HepG2 (cell line): ENCODE results near the gene CDK7. TPM values are rescaled to one million over a fixed set of nuclear protein-coding genes. Genes with fewer than 3 reads are reported as not detected.

Experiments used
- CHD2 ChIP-seq: IDR thresholded peaks from 2 replicates; pipeline ENCODE4 v1.6.1; 2011; ENCODE audit warnings: low read depth, low read length, improper control_type of control experiment
- FLYWCH1 ChIP-seq: sonication (generic); formaldehyde crosslinking; IDR thresholded peaks from 2 replicates; pipeline ENCODE4 v1.8.1; 2023; ENCODE audit warnings: mild to moderate bottlenecking, missing genetic modification reagents
- RARG ChIP-seq: sonication (generic); formaldehyde crosslinking; IDR thresholded peaks from 2 replicates; pipeline ENCODE4 v1.4.0; 2020; ENCODE audit warnings: low read depth, mild to moderate bottlenecking, missing genetic modification reagents
- SALL2 ChIP-seq: sonication (generic); formaldehyde crosslinking; IDR thresholded peaks from 2 replicates; pipeline ENCODE4 v1.8.1; 2023; ENCODE audit warnings: mild to moderate bottlenecking, missing genetic modification reagents, inconsistent platforms
- ZNF878 ChIP-seq: sonication (generic); formaldehyde crosslinking; IDR thresholded peaks from 2 replicates; pipeline ENCODE4 v1.8.1; 2023; ENCODE audit warnings: mild to moderate bottlenecking, missing genetic modification reagents, moderate library complexity
- polyA plus RNA-seq, 8 experiments: library from polyadenylated mRNA; depleted of rRNA in 3 of 8; stranded (reverse) in 7 of 8; unstranded in 1 of 8; fragments of >200 nt; fragmentation: Illumina TruSeq in 4 of 8; extraction: Trizol in 4 of 8; gene quantifications; 2 replicates each; pipeline versions ENCODE4 v1.2.1 to v1.2.3, GENCODE V29; 2011 to 2016; ENCODE audit warnings: low read depth in 4 of 8, missing spikeins in 1 of 8, mixed read lengths in 1 of 8; ENCODE audit not compliant: insufficient read depth in 1 of 8
- total RNA-seq, 5 experiments: library from RNA; depleted of rRNA; stranded (reverse); fragments of >200 nt; fragmentation: Illumina TruSeq; extraction: Trizol; gene quantifications; 2 replicates each; pipeline ENCODE4 v1.2.3, GENCODE V29; 2016; ENCODE audit warnings: low read depth in 1 of 5
- TF ChIP-seq, protein P1 (sequence below): sonication (generic); formaldehyde crosslinking; IDR thresholded peaks from 2 replicates; pipeline ENCODE4 v1.4.0; 2020; ENCODE audit warnings: missing genetic modification reagents
- TF ChIP-seq, protein P2 (sequence below): IDR thresholded peaks from 2 replicates; pipeline ENCODE4 v1.6.1; 2016; ENCODE audit warnings: mild to moderate bottlenecking, missing biosample characterization, missing genetic modification reagents
- TF ChIP-seq, protein P3 (sequence below): fragments of 450-650 bp; IDR thresholded peaks from 2 replicates; pipeline ENCODE4 v1.6.1; 2017

CDK7 gene
- total and polyA plus RNA-seq, 2 of the 13 experiments (the other 11 are each of a cell fraction or from before 2014, with no cell fraction given): 41.2 to 54.9 TPM

DNA sequence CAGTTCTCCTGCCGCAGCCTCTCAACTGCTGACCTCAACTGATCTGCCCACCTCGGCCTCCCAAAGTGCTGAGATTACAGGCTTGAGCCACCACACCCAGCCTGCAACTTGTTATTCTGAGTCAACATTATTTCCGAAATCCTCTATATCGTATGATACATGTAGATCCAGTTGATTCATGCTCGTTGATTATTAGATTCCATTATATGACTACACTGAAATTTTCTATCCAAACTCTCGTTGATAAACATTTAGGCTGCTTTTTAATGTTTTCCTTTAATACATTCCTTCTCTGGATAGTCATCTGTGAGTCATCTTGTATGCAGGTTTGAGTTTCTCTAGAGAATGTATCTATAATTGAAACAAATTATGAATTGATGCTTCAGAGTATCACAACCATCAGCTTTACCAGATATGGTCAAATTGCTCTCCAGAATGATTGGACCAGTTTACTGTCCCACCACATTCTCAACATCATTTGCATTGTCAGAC is 4.1 kb downstream of the CDK7 start (continued):
- TF ChIP-seq, protein P1, sequence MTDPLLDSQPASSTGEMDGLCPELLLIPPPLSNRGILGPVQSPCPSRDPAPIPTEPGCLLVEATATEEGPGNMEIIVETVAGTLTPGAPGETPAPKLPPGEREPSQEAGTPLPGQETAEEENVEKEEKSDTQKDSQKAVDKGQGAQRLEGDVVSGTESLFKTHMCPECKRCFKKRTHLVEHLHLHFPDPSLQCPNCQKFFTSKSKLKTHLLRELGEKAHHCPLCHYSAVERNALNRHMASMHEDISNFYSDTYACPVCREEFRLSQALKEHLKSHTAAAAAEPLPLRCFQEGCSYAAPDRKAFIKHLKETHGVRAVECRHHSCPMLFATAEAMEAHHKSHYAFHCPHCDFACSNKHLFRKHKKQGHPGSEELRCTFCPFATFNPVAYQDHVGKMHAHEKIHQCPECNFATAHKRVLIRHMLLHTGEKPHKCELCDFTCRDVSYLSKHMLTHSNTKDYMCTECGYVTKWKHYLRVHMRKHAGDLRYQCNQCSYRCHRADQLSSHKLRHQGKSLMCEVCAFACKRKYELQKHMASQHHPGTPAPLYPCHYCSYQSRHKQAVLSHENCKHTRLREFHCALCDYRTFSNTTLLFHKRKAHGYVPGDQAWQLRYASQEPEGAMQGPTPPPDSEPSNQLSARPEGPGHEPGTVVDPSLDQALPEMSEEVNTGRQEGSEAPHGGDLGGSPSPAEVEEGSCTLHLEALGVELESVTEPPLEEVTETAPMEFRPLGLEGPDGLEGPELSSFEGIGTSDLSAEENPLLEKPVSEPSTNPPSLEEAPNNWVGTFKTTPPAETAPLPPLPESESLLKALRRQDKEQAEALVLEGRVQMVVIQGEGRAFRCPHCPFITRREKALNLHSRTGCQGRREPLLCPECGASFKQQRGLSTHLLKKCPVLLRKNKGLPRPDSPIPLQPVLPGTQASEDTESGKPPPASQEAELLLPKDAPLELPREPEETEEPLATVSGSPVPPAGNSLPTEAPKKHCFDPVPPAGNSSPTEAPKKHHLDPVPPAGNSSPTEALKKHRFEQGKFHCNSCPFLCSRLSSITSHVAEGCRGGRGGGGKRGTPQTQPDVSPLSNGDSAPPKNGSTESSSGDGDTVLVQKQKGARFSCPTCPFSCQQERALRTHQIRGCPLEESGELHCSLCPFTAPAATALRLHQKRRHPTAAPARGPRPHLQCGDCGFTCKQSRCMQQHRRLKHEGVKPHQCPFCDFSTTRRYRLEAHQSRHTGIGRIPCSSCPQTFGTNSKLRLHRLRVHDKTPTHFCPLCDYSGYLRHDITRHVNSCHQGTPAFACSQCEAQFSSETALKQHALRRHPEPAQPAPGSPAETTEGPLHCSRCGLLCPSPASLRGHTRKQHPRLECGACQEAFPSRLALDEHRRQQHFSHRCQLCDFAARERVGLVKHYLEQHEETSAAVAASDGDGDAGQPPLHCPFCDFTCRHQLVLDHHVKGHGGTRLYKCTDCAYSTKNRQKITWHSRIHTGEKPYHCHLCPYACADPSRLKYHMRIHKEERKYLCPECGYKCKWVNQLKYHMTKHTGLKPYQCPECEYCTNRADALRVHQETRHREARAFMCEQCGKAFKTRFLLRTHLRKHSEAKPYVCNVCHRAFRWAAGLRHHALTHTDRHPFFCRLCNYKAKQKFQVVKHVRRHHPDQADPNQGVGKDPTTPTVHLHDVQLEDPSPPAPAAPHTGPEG (CRISPR knock-in tag): no peak
- TF ChIP-seq, protein P2, sequence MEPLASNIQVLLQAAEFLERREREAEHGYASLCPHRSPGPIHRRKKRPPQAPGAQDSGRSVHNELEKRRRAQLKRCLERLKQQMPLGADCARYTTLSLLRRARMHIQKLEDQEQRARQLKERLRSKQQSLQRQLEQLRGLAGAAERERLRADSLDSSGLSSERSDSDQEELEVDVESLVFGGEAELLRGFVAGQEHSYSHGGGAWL (CRISPR knock-in tag): no peak
- TF ChIP-seq SALL2 (CRISPR knock-in tag) (no peak), CHD2 (no peak), RARG (CRISPR knock-in tag) (no peak), ZNF878 (CRISPR knock-in tag) (no peak), FLYWCH1 (CRISPR knock-in tag) (no peak)
- TF ChIP-seq, protein P3, sequence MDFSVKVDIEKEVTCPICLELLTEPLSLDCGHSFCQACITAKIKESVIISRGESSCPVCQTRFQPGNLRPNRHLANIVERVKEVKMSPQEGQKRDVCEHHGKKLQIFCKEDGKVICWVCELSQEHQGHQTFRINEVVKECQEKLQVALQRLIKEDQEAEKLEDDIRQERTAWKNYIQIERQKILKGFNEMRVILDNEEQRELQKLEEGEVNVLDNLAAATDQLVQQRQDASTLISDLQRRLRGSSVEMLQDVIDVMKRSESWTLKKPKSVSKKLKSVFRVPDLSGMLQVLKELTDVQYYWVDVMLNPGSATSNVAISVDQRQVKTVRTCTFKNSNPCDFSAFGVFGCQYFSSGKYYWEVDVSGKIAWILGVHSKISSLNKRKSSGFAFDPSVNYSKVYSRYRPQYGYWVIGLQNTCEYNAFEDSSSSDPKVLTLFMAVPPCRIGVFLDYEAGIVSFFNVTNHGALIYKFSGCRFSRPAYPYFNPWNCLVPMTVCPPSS: no peak
